Upper lobe of left lung (tissue), 4 donors: Measurements from ENCODE around the gene AURKA.

Experiments used
- EP300 ChIP-seq, 4 donors: sonication (generic); formaldehyde crosslinking; IDR thresholded peaks; one replicate each; pipeline ENCODE4 v1.5.1; 2017; ENCODE audit warnings: antibody characterized with exemption in 4 of 4, control low read depth in 2 of 4
- POLR2AphosphoS5 ChIP-seq, 2 donors: sonication (generic); formaldehyde crosslinking; IDR thresholded peaks; one replicate each; pipeline ENCODE4 v1.5.1; 2017; ENCODE audit warnings: antibody characterized with exemption in 2 of 2
- TF ChIP-seq, protein P1 (sequence below), 6 experiments: fragments of 450-650 bp in 4 of 6; fragments of 200-600 bp in 2 of 6; sonication (generic) in 2 of 6; IDR thresholded peaks; one replicate each; pipeline ENCODE4 v1.5.1; 2016 to 2019; ENCODE audit warnings: antibody characterized with exemption in 6 of 6

DNA sequence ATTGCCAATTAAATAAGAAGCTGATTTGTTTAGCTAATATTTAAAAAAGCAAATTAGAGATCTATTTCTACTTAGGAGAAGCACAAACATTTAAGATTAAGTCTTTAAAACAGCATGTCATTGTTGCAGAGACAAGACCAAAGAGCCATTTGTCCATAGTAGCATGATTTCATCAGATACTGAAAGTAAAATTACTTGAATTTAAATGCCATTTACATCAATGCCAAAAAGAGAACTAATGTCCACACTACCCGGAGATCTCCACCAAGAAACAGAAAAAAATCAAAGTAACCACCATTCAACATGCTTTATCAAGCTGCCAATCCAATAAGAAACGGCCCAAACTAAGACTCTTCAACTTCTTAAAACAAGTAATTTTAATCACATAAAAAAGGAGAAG lies 15.7 kb downstream of the AURKA start:
- TF ChIP-seq POLR2AphosphoS5 (IDR thresholded peaks at IDR 0.05) (no peak), EP300 (IDR thresholded peaks at IDR 0.05) (no peak)
- TF ChIP-seq, protein P1, sequence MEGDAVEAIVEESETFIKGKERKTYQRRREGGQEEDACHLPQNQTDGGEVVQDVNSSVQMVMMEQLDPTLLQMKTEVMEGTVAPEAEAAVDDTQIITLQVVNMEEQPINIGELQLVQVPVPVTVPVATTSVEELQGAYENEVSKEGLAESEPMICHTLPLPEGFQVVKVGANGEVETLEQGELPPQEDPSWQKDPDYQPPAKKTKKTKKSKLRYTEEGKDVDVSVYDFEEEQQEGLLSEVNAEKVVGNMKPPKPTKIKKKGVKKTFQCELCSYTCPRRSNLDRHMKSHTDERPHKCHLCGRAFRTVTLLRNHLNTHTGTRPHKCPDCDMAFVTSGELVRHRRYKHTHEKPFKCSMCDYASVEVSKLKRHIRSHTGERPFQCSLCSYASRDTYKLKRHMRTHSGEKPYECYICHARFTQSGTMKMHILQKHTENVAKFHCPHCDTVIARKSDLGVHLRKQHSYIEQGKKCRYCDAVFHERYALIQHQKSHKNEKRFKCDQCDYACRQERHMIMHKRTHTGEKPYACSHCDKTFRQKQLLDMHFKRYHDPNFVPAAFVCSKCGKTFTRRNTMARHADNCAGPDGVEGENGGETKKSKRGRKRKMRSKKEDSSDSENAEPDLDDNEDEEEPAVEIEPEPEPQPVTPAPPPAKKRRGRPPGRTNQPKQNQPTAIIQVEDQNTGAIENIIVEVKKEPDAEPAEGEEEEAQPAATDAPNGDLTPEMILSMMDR (IDR thresholded peaks at IDR 0.05): no peak
